Neuron (in vitro differentiated cells): Measurements from ENCODE around the gene COA3.
A peak's percentile ranks its signal among the peaks of the same experiment; 100 is the strongest.

Experiments
- H2AFZ ChIP-seq: one replicate; pipeline ENCODE4 v1.6.1; 2013; ENCODE audit warnings: low read depth, mild to moderate bottlenecking, inconsistent platforms, low read length, moderate library complexity
- H3K27me3 ChIP-seq: one replicate; pipeline ENCODE4 v1.6.1; 2013; ENCODE audit warnings: low read length; ENCODE audit not compliant: insufficient read depth
- H3K36me3 ChIP-seq: one replicate; pipeline ENCODE4 v1.6.1; 2013; ENCODE audit warnings: low read length; ENCODE audit not compliant: insufficient read depth
- H3K4me1 ChIP-seq: one replicate; pipeline ENCODE4 v1.6.1; 2013; ENCODE audit warnings: low read length; ENCODE audit not compliant: insufficient read depth
- H3K4me3 ChIP-seq: 2 replicates; pipeline ENCODE4 v1.5.1; 2013; ENCODE audit warnings: mild to moderate bottlenecking, low read length, moderate library complexity
- H3K9me3 ChIP-seq: one replicate; pipeline ENCODE4 v1.6.1; 2013; ENCODE audit warnings: low read length

COA3 gene

GRCh38 chr17:42803074-42803883 is 4.8 kb upstream of the COA3 start:
- Histone ChIP-seq H3K36me3 (no peaks in the 10 kb centered on the region), H3K4me3 (no peak overlapping the region), H2AFZ (no peak overlapping the region), H3K27me3 (no peaks in the 10 kb centered on the region), H3K4me1 (peaks cover 13% of the 10 kb centered on the region), H3K9me3 (no peaks in the 10 kb centered on the region)

- Histone ChIP-seq H3K36me3 (peaks cover 7% of the 10 kb centered on the region), H3K9me3 (no peaks in the 10 kb centered on the region), H2AFZ (peak overlapping the region; percentile 61), H3K4me1 (peaks cover 11% of the 10 kb centered on the region), H3K27me3 (no peaks in the 10 kb centered on the region), H3K4me3 (peak overlapping the region; percentile 65)
Observed at GRCh38 chr17:42798011-42798382, 507 bp downstream of the COA3 start.

- Histone ChIP-seq H3K4me1 (peaks cover 7% of the 10 kb centered on the region), H2AFZ (no peak overlapping the region), H3K9me3 (no peaks in the 10 kb centered on the region), H3K27me3 (no peaks in the 10 kb centered on the region), H3K4me3 (peak overlapping the region; percentile 65), H3K36me3 (peaks cover 7% of the 10 kb centered on the region)
Observed at GRCh38 chr17:42797067-42798007, 1.2 kb downstream of the COA3 start.

- H3K4me3 ChIP-seq: no peak overlapping the region
- H2AFZ ChIP-seq: no peak overlapping the region
- peaks cover 7% of the 10 kb centered on the region for H3K36me3 ChIP-seq
- H3K27me3 ChIP-seq: no peaks in the 10 kb centered on the region
- H3K9me3 ChIP-seq: no peaks in the 10 kb centered on the region
- peaks cover 7% of the 10 kb centered on the region for H3K4me1 ChIP-seq
Observed at GRCh38 chr17:42796066-42796758, 2.3 kb downstream of the COA3 start.

- Histone ChIP-seq H2AFZ (no peak overlapping the region), H3K4me3 (no peak overlapping the region), H3K9me3 (no peaks in the 10 kb centered on the region), H3K36me3 (peaks cover 7% of the 10 kb centered on the region), H3K4me1 (peaks cover 7% of the 10 kb centered on the region), H3K27me3 (no peaks in the 10 kb centered on the region)
Observed at GRCh38 chr17:42795465-42795864, 3.0 kb downstream of the COA3 start.

GRCh38 chr17:42795061-42795460 is 3.4 kb downstream of the COA3 start:
- no peaks in the 10 kb centered on the region for H3K27me3 ChIP-seq
- H3K36me3 ChIP-seq: peaks cover 7% of the 10 kb centered on the region
- peaks cover 7% of the 10 kb centered on the region for H3K4me1 ChIP-seq
- no peak overlapping the region for H3K4me3 ChIP-seq
- no peak overlapping the region for H2AFZ ChIP-seq
- no peaks in the 10 kb centered on the region for H3K9me3 ChIP-seq

- H3K9me3 ChIP-seq: no peaks in the 10 kb centered on the region
- no peaks in the 10 kb centered on the region for H3K27me3 ChIP-seq
- H3K4me1 ChIP-seq: peaks cover 2% of the 10 kb centered on the region
- H3K4me3 ChIP-seq: no peak overlapping the region
- peaks cover 7% of the 10 kb centered on the region for H3K36me3 ChIP-seq
- no peak overlapping the region for H2AFZ ChIP-seq
Observed at GRCh38 chr17:42792545-42792944, 6.0 kb downstream of the COA3 start.

GRCh38 chr17:42791948-42792347 is 6.6 kb downstream of the COA3 start:
- Histone ChIP-seq H2AFZ (no peak overlapping the region), H3K4me3 (no peak overlapping the region), H3K36me3 (peaks cover 4% of the 10 kb centered on the region), H3K9me3 (no peaks in the 10 kb centered on the region), H3K27me3 (no peaks in the 10 kb centered on the region), H3K4me1 (no peaks in the 10 kb centered on the region)

- no peak overlapping the region for H3K4me3 ChIP-seq
- H3K27me3 ChIP-seq: no peaks in the 10 kb centered on the region
- H2AFZ ChIP-seq: no peak overlapping the region
- H3K4me1 ChIP-seq: no peaks in the 10 kb centered on the region
- H3K9me3 ChIP-seq: no peaks in the 10 kb centered on the region
- H3K36me3 ChIP-seq: no peaks in the 10 kb centered on the region
Observed at GRCh38 chr17:42787266-42787665, 11.2 kb downstream of the COA3 start.

- no peaks in the 10 kb centered on the region for H3K4me1 ChIP-seq
- peaks cover 1% of the 10 kb centered on the region for H3K36me3 ChIP-seq
- no peaks in the 10 kb centered on the region for H3K9me3 ChIP-seq
- H3K4me3 ChIP-seq: no peak overlapping the region
- H3K27me3 ChIP-seq: no peaks in the 10 kb centered on the region
- no peak overlapping the region for H2AFZ ChIP-seq
Observed at GRCh38 chr17:42784811-42785592, 13.5 kb downstream of the COA3 start.

GRCh38 chr17:42784409-42784808 is 14.1 kb downstream of the COA3 start:
- no peaks in the 10 kb centered on the region for H3K27me3 ChIP-seq
- H3K4me3 ChIP-seq: no peak overlapping the region
- H3K9me3 ChIP-seq: no peaks in the 10 kb centered on the region
- no peak overlapping the region for H2AFZ ChIP-seq
- H3K4me1 ChIP-seq: no peaks in the 10 kb centered on the region
- peaks cover 2% of the 10 kb centered on the region for H3K36me3 ChIP-seq

- Histone ChIP-seq H3K36me3 (peaks cover 8% of the 10 kb centered on the region), H3K27me3 (no peaks in the 10 kb centered on the region), H3K4me3 (no peak overlapping the region), H3K4me1 (no peaks in the 10 kb centered on the region), H3K9me3 (no peaks in the 10 kb centered on the region), H2AFZ (no peak overlapping the region)
Observed at GRCh38 chr17:42783791-42784138, 14.7 kb downstream of the COA3 start.
